GM12864 (cell line): ENCODE data around the gene PCYT2.
A peak's percentile ranks its signal among the peaks of the same experiment; 100 is the strongest.

Experiments
- DNase-seq: peaks from one replicate; pipeline ENCODE4 v3.0.0-alpha.2; 2011; ENCODE audit warnings: low read depth
- H3K4me3 ChIP-seq: 2 replicates; pipeline ENCODE4 v1.5.1; 2011; ENCODE audit warnings: mild to moderate bottlenecking, low read depth, low read length, control low read depth
- TF ChIP-seq, protein P1 (sequence below): IDR thresholded peaks from 2 replicates; pipeline ENCODE4 v1.5.1; 2011; ENCODE audit warnings: low read depth, mild to moderate bottlenecking, moderate library complexity, low read length, control low read depth, inconsistent platforms; ENCODE audit errors: missing control alignments

PCYT2 gene

DNA sequence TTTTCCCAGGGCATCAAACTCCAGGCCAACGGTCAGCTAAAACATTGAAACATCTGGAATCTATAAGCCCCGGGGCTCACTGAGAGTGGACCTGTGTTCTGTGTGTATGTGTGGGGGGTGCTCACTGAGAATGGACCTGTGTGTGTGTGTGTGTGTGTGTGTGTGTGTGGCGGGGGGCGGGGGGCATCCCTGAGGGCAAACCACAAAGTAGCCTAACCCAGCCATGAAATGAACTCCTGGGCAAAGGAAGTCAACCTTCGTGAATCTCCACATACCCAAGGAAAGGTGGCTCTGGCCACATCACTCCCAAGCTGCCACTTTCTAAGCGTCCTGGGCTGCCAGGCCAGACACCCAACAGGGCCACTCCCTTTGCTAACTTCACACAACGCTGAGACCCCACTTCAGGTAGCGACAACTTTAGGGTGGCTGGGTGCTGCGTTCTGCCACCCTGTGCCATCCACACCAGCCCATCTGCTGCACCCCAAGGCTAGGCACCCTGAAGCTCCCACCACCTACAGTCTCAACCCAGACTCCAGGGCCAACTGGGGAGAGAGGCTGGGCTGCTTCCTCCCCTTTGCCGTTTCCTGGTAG lies 14.8 kb upstream of the PCYT2 start:
- TF ChIP-seq, protein P1, sequence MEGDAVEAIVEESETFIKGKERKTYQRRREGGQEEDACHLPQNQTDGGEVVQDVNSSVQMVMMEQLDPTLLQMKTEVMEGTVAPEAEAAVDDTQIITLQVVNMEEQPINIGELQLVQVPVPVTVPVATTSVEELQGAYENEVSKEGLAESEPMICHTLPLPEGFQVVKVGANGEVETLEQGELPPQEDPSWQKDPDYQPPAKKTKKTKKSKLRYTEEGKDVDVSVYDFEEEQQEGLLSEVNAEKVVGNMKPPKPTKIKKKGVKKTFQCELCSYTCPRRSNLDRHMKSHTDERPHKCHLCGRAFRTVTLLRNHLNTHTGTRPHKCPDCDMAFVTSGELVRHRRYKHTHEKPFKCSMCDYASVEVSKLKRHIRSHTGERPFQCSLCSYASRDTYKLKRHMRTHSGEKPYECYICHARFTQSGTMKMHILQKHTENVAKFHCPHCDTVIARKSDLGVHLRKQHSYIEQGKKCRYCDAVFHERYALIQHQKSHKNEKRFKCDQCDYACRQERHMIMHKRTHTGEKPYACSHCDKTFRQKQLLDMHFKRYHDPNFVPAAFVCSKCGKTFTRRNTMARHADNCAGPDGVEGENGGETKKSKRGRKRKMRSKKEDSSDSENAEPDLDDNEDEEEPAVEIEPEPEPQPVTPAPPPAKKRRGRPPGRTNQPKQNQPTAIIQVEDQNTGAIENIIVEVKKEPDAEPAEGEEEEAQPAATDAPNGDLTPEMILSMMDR, result no peak
- peak overlapping the region; percentile 61 for H3K4me3 ChIP-seq
- DNase-seq, result no peak

DNA sequence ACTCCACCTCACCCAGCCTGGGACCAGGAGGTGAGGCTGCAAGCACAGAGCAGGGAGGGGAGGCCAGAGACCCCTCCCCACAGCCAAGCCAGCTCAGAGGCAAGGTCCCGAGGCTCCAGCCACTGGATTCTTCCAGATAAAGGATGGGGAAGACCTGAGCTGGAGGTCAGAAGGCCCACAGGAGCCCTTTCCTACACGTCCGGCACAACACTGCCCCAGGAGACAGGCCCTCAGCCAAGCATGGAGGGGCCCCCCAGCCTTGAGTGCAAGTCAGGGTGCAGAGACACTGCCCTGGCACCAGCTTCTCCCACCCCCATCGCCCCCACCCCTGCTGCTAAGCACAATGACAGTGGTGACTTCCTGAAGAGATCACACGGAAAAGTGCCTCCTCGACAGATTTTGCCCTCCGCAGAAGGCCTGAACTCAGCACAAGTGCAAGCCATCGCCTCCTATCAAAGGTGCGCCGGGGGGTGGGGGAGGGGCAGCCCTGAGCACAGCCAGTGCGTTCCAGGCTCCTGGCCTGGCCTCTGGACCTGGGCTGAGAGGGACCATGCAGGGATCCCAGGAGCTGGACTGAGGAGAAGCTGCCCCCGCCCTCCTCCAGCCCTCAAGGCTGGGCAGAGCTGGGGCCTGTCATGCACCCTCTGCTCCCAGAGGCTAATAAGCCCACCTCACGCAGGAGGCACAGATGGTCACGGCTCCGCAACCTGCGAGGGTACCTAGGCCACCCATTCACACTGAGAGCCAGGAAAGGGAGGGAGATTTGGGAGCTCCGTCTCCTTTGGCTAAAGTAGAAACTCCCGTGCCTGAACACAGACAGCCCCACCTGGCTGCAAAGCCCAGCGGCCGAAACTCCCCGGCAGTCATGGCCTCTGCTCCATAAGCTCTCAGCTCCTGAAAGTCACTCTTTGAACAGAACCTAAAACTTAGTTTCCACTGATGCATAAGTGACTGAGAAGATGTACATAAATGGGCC lies 13.6 kb upstream of the PCYT2 start:
- TF ChIP-seq, protein P1, result no peak
- H3K4me3 ChIP-seq, result no peak overlapping the region
- DNase-seq, result no peak

DNA sequence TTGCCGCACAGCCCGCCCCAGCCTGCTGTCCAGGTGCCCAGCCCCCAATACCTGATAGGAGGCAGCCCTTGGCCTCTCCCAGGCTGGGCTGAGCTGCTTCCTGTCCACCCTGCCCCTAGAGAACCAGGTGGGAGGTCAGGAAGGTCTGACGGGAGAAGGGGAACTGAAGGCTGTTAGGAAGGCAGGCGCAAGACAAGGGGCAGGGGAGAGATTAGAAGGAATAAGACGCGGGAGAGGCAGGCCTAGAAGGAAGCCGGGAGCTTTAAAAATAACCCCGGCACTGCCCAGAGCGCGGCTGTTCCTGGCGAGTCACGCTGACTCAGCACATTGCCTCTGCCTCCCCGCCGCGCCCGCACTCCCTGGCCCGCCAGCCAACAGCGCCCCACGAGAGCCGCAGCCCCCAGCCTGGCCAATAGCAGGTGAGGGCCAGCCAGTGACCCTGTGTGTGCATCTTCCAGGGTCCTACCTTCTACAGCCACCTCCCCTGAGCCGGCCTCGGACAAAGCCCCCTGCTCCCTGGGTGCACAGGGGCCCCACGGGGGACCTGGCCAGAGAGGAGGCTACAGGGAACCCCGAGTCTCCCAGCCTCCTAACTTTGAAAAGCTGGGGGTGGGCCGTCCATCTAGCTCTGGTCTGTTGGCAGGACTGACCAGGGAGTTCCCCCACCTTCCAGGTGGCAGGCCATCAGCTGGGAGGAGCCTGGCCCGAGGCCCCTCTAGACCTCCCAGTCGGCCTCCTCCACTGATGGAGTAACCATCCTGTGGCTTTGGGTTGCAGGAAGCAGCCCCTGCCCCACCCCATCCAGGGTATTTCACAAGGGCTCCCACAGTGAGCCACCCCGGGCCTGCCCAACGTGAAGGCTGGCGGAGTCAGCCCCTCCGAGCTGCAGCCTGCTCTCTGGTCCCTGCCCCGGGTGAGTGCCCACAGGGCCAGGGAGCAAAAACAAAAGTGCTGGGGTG lies 12.4 kb upstream of the PCYT2 start:
- DNase-seq, result no peak
- no peak overlapping the region for H3K4me3 ChIP-seq
- TF ChIP-seq, protein P1, result no peak

DNA sequence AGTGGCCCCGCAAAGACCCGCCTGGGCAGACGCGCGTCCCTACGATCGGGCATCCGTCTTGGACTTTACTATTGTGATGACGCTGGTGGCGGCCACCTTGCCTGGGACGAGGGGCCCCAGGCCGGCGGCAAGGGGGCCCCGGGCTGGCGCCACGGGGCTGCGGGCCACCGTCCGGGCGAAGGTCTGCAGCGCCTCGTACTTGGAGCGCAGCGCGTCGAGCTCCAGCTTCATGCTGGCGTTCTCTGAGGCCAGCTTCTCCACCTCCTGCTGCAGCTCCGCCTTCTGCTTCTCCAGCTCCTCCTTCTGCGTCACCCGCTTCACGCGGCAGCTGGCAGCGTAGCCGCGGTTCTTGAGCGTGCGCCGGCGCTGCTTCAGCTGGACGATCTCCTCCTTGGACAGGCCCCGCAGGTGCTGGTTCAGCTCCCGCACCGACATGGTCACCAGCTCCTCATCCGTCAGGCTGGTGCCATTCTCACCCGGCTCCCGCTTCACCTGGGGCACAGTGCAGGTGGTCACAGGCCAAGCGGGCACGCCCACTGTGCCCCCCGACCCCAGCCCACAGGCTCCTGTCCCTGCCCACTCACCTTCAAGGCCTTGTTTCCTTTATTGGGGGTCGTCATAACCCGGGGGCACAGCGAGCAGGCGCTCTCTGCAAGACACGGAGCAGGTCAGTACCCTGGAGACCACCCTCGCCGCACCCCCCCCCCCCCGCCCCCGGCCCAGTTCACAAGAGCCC lies 11.5 kb upstream of the PCYT2 start:
- H3K4me3 ChIP-seq, result no peak overlapping the region
- TF ChIP-seq, protein P1, result no peak
- DNase-seq, result no peak

DNA sequence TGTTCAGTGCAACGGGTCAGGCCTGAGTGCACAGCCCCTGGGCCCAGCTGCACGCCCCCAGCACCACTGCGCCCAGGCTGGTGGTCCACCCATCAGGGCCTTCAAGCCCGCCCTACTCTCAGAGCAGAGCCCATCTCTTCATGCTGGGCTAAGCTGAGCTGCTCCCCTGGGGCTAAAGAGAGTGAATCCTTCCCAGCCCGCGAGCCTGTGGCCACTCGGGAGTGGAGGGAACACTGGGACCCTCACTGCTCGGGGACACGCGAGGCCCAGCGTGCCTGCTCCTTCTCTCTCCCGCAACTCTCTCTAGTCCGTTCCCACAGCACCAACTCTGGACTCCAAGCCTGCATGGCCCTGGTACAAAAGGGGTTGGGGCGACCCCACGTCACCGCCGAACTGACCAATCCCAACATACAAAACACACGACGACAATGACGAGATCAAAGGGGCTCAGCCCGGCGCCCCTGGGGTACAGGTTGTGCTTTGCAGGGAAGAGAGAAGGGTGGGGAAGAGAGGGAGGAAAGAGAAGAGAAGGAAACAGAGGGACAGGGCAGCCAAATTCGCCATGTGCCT lies 10.9 kb upstream of the PCYT2 start:
- no peak overlapping the region for H3K4me3 ChIP-seq
- TF ChIP-seq, protein P1, result no peak

DNA sequence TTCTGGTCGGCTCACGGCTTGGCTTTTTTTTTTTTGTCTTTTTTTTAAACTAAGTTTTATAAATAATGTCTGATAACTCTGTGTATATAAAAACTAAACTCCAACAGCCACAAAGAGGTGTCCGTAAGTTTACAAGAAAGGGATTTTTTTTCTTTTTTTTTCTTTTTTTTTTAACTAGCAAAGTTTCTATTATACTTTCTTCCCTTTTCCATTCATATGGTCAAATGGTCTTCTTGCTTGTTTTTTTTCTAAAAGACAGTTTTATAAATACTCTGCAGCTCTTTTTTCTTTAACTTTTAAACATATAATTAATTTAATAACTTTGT lies 10.3 kb upstream of the PCYT2 start:
- TF ChIP-seq, protein P1, result no peak
- no peak overlapping the region for H3K4me3 ChIP-seq
- no peak for DNase-seq

More for the DNA sequence above, 10.9 kb upstream of the PCYT2 start:
- no peak for DNase-seq
